Hepatocyte (in vitro differentiated cells): ENCODE results near the gene TMEM95. TPM values are rescaled to one million over a fixed set of nuclear protein-coding genes. Genes with fewer than 3 reads are reported as not detected.

Source experiments
- DNase-seq: peaks from one replicate; pipeline ENCODE4 v3.0.0-alpha.2; 2016; ENCODE audit warnings: low spot score
- H2AFZ ChIP-seq: fragments of 200-600 bp; sonication (generic); 2 replicates; pipeline ENCODE4 v1.6.0; 2016; ENCODE audit warnings: antibody characterized with exemption, mild to moderate bottlenecking
- H3K27ac ChIP-seq: fragments of 200-600 bp; sonication (generic); 2 replicates; pipeline ENCODE4 v1.5.1; 2016; ENCODE audit warnings: mild to moderate bottlenecking
- H3K27me3 ChIP-seq: fragments of 200-600 bp; sonication (generic); 2 replicates; pipeline ENCODE4 v1.6.1; 2016
- H3K36me3 ChIP-seq: fragments of 200-600 bp; sonication (generic); replicated peaks from 2 replicates; pipeline ENCODE4 v1.5.1; 2016; ENCODE audit warnings: low read depth; ENCODE audit not compliant: insufficient read depth
- H3K4me1 ChIP-seq: fragments of 200-600 bp; sonication (generic); 2 replicates; pipeline ENCODE4 v1.5.1; 2016; ENCODE audit warnings: mild to moderate bottlenecking, moderate library complexity; ENCODE audit not compliant: insufficient read depth
- H3K4me2 ChIP-seq: fragments of 200-600 bp; sonication (generic); 2 replicates; pipeline ENCODE4 v1.6.0; 2016
- H3K4me3 ChIP-seq: fragments of 200-600 bp; sonication (generic); 2 replicates; pipeline ENCODE4 v1.5.1; 2016; ENCODE audit warnings: mild to moderate bottlenecking
- H3K79me2 ChIP-seq: fragments of 200-600 bp; sonication (generic); 2 replicates; pipeline ENCODE4 v1.6.0; 2017; ENCODE audit warnings: mild to moderate bottlenecking
- H3K9me2 ChIP-seq: fragments of 200-600 bp; sonication (generic); replicated peaks from 2 replicates; pipeline ENCODE4 v1.6.0; 2017; ENCODE audit warnings: mild to moderate bottlenecking; ENCODE audit not compliant: insufficient read depth
- H3K9me3 ChIP-seq: fragments of 200-600 bp; sonication (generic); 2 replicates; pipeline ENCODE4 v1.5.1; 2016; ENCODE audit warnings: low read depth, mild to moderate bottlenecking
- H4K20me1 ChIP-seq: fragments of 200-600 bp; sonication (generic); 2 replicates; pipeline ENCODE4 v1.6.0; 2016; ENCODE audit warnings: mild to moderate bottlenecking; ENCODE audit not compliant: insufficient read depth, poor library complexity, severe bottlenecking
- EZH2 ChIP-seq: fragments of 200-600 bp; sonication (generic); IDR thresholded peaks from 2 replicates; pipeline ENCODE4 v1.6.1; 2016; ENCODE audit warnings: antibody characterized with exemption, mild to moderate bottlenecking, borderline replicate concordance
- EZH2phosphoT487 ChIP-seq: fragments of 200-600 bp; sonication (generic); IDR thresholded peaks from one replicate; pipeline ENCODE4 v1.6.1; 2018; ENCODE audit warnings: antibody characterized with exemption, mild to moderate bottlenecking, low read depth, moderate library complexity; ENCODE audit not compliant: unreplicated experiment, severe bottlenecking
- WGBS: methylation state at CpG from one replicate; pipeline ENCODE4 v1.1.6; 2016; ENCODE audit warnings: low lambda C conversion rate; ENCODE audit errors: missing lambda C conversion rate; 5-methylcytosine and 5-hydroxymethylcytosine counted together
- polyA plus RNA-seq: library from polyadenylated mRNA; unstranded; fragments of >200 nt; fragmentation: Nextera tagmentation; extraction: Ambion mirVana; gene quantifications from 2 replicates; pipeline ENCODE4 v1.2.1, GENCODE V29; 2016
- total RNA-seq: library from RNA; depleted of rRNA; stranded (reverse); fragments of >200 nt; gene quantifications from 2 replicates; pipeline ENCODE4 v1.2.3, GENCODE V29; 2014
- TF ChIP-seq, protein P1 (sequence below): fragments of 200-600 bp; sonication (generic); IDR thresholded peaks from 2 replicates; pipeline ENCODE4 v1.5.1; 2016; ENCODE audit warnings: antibody characterized with exemption, mild to moderate bottlenecking; ENCODE audit not compliant: poor library complexity

TMEM95 gene
- total and polyA plus RNA-seq, 2 experiments from 2014 or later, result not detected

DNA sequence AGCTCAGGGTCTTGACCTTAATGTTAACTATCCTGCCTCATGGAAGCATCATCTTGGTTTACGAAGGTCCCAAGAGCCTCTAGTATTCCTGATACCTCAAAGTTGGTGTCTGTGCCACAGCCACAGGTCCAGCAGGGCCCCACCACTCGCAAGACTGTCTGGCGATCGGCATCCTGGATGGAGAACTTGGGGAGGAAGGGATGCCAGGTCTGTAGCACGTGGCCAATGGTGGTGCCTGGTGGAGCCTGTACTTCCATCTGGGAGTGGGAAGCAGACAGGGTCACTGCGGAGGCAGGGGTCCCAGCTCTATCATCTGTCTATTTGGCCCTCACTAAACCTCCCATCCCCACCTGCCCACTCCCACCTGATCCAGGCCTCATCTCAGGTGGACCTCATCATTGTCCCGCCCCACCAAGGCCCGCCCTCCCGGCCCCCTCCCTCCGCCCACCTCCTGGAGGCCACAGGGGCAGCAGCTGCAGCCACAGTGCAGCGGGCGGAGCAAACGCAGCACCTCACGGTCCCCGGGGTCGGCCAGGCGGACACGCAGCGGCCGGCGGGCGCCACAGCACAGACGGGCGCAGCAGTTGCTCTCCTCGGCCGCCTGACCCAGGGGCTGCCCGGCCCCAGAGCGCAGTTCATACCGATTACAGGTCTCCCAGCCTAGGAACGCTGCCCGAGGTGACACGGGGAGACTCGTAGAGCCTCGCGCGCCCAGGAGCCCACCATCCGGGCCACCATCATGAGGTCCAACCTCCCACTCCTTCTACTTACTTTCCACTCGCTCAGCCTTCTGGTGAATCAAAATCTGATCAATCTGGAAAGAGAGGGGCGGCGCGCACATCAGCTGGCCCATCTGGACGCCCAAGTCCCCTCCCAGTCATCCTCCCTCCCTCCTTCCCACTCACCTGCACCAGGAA is 38.0 kb downstream of the TMEM95 start:
- H3K79me2 ChIP-seq, result peaks cover 10% of the 10 kb centered on the region
- 59% methylated on average over 40 of the region's 42 CpGs for WGBS
- no peaks in the 10 kb centered on the region for H3K36me3 ChIP-seq
- no peaks in the 10 kb centered on the region for H3K9me3 ChIP-seq
- H3K9me2 ChIP-seq, result no peaks in the 10 kb centered on the region
- no peak overlapping the region for H2AFZ ChIP-seq
- H4K20me1 ChIP-seq, result no peaks in the 10 kb centered on the region
- peaks cover 9% of the 10 kb centered on the region for H3K4me1 ChIP-seq
- TF ChIP-seq EZH2, result no peak
- no peak for TF ChIP-seq EZH2phosphoT487
- TF ChIP-seq, protein P1, sequence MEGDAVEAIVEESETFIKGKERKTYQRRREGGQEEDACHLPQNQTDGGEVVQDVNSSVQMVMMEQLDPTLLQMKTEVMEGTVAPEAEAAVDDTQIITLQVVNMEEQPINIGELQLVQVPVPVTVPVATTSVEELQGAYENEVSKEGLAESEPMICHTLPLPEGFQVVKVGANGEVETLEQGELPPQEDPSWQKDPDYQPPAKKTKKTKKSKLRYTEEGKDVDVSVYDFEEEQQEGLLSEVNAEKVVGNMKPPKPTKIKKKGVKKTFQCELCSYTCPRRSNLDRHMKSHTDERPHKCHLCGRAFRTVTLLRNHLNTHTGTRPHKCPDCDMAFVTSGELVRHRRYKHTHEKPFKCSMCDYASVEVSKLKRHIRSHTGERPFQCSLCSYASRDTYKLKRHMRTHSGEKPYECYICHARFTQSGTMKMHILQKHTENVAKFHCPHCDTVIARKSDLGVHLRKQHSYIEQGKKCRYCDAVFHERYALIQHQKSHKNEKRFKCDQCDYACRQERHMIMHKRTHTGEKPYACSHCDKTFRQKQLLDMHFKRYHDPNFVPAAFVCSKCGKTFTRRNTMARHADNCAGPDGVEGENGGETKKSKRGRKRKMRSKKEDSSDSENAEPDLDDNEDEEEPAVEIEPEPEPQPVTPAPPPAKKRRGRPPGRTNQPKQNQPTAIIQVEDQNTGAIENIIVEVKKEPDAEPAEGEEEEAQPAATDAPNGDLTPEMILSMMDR, result no peak
- H3K27ac ChIP-seq, result peak overlapping the region; percentile 95
- no peaks in the 10 kb centered on the region for H3K27me3 ChIP-seq
- DNase-seq, result no peak
- peak overlapping the region; percentile 94 for H3K4me2 ChIP-seq
- H3K4me3 ChIP-seq, result peak overlapping the region; percentile 95

DNA sequence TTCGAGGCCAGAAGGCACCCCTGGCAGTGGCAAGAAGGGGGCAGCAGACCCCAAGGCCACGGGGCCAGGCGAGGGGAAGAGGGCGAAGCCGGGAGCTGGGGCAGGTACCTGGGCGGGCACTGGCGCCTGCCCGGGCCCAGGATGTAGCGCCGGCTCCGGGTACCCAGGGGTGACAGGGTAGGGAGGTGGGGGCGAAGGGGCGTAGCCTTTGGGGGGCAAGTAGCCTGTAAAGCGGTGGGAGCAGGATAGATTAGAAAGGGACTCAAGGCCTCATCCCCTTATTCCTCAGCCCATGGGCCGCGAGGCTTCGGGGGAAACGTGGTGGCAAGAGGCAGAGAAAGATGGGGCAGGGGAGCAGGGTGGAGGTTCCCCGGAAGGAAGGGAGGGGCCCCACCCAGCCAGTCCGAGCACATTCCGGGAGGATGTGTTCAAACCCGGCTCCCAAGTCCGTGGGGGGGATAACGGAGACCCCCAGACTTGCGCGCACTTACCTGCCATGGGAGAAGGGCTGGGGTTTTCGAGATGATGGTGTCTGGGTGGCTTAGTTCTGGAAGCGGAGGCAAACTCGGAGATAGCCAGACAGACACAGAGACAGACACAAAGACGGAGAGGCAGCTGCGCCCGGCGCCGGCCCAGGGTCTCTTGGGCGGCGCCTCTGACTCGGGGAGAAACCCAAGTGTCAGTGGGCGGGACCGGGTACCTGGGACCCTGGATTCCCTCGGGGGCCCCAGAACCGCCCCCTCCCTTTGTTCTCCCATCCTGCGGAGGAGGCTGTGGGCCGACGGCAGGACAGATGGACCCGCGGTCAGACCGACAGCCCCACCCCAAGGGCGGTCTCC is 38.9 kb downstream of the TMEM95 start:
- Histone ChIP-seq H3K79me2 (peaks cover 10% of the 10 kb centered on the region), H3K27me3 (no peaks in the 10 kb centered on the region), H3K4me2 (peak overlapping the region; percentile 94), H3K4me3 (peak overlapping the region; percentile 95), H3K9me2 (no peaks in the 10 kb centered on the region), H3K27ac (peak overlapping the region; percentile 95), H4K20me1 (no peaks in the 10 kb centered on the region), H3K36me3 (no peaks in the 10 kb centered on the region), H3K9me3 (no peaks in the 10 kb centered on the region), H2AFZ (peak overlapping the region; percentile 90), H3K4me1 (peaks cover 9% of the 10 kb centered on the region)
- DNase-seq, result peak; percentile 76
- WGBS, result 6% methylated on average over 35 of the region's 48 CpGs
- TF ChIP-seq, protein P1, result peak; percentile 21
- TF ChIP-seq EZH2 (no peak), EZH2phosphoT487 (no peak)

DNA sequence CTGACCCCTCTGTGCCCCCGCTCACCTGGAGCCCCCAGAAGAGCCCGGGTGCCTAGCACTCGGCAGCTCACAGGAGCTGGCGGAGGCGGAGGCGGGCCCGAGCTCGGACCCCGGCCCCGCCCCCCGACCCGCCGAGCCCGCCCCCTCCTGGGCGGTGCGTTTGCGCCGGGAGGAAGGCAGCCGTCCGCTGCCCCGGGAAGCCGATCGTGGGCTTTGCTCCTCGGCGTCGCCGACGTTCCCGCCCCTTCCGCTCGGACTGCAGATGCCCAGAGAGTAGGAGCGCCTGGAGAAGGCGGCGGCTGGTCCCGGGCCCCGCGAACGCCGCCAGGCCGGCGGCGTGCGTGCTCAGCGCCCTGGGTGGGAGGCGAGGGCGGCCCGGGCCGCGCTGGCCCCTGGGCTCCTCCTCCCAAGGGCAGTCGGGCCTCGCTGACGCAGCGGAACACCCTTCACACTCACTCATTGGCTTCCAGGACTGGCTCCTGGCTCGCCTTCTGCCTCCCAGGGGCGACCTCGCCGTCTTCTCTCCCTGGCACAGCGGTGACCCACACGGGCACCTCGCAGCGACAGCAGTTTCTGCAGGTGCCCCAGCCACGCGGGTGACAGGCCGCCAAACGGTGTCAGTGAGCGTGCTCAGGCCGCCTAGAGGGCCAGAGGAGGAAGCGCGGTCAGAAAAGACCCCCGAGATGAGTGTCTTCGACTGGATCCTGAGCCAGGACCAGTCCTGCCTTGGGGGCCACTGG is 39.7 kb downstream of the TMEM95 start, which contains the start of gene PLSCR3:
Gene PLSCR3, minus strand, starts transcription at position 74 of the 740 bp plus-strand sequence. CDS start 415 bp downstream, outside the sequence.
- peak within 1 kb of the TSS; percentile 95 for H3K27ac ChIP-seq
- TF ChIP-seq EZH2phosphoT487, result no peak
- TF ChIP-seq, protein P1, result peak; percentile 39
- no peak for TF ChIP-seq EZH2
- H3K4me3 ChIP-seq, result peak within 1 kb of the TSS; percentile 95
- H3K79me2 ChIP-seq, result peaks cover 10% of the 10 kb centered on the region
- 2% methylated on average over 47 of the region's 71 CpGs for WGBS
- DNase-seq, result peak; percentile 92
- peaks cover 9% of the 10 kb centered on the region for H3K4me1 ChIP-seq
- peak within 1 kb of the TSS; percentile 94 for H3K4me2 ChIP-seq
- H3K9me2 ChIP-seq, result no peaks in the 10 kb centered on the region
- H2AFZ ChIP-seq, result peak within 1 kb of the TSS; percentile 90
- no peaks in the 10 kb centered on the region for H3K36me3 ChIP-seq
- no peaks in the 10 kb centered on the region for H3K27me3 ChIP-seq
- no peaks in the 10 kb centered on the region for H3K9me3 ChIP-seq
- H4K20me1 ChIP-seq, result no peaks in the 10 kb centered on the region
